Fibroblast of the aortic adventitia (primary cell): ENCODE measurements around the gene UTF1. TPM values are rescaled to one million over a fixed set of nuclear protein-coding genes. Genes with fewer than 3 reads are reported as not detected.

Experiments
- DNase-seq: peaks from one replicate; pipeline ENCODE4 v3.0.0-alpha.2; 2010; ENCODE audit warnings: low read depth
- H3K4me3 ChIP-seq: 2 replicates; pipeline ENCODE4 v1.5.1; 2011; ENCODE audit warnings: low read depth, mild to moderate bottlenecking, control low read depth, low read length, moderate library complexity
- total RNA-seq: library from RNA; depleted of rRNA; stranded (reverse); fragments of >200 nt; gene quantifications from 2 replicates; pipeline ENCODE4 v1.2.3, GENCODE V29; 2012; ENCODE audit warnings: low replicate concordance
- TF ChIP-seq, protein P1 (sequence below): IDR thresholded peaks from 2 replicates; pipeline ENCODE4 v1.5.1; 2011; ENCODE audit warnings: mild to moderate bottlenecking, low read length, control low read depth, inconsistent platforms; ENCODE audit not compliant: insufficient read depth

Gene UTF1
- total RNA-seq, 1 donor = not detected

DNA sequence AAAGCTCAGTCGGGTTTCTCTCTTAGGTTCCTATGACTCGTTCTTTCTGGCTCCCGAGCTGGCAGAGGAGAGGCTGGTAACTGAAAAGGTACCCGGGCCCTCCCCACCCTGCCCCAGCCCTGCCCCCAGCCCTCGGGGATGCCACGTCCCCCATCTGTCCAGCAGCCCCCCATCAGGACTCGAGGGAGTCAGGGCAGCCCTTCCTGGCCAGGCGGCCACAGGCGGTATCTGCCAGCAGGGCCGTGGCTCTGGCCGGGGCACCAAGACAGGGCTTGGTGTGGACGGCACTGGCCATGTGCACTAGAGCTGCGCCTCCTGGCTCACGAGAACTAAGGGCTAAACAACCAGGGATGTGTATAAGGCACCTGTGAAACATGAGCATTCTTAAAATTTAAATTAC is 40.3 kb upstream of the UTF1 start:
- no peak for DNase-seq
- TF ChIP-seq, protein P1, sequence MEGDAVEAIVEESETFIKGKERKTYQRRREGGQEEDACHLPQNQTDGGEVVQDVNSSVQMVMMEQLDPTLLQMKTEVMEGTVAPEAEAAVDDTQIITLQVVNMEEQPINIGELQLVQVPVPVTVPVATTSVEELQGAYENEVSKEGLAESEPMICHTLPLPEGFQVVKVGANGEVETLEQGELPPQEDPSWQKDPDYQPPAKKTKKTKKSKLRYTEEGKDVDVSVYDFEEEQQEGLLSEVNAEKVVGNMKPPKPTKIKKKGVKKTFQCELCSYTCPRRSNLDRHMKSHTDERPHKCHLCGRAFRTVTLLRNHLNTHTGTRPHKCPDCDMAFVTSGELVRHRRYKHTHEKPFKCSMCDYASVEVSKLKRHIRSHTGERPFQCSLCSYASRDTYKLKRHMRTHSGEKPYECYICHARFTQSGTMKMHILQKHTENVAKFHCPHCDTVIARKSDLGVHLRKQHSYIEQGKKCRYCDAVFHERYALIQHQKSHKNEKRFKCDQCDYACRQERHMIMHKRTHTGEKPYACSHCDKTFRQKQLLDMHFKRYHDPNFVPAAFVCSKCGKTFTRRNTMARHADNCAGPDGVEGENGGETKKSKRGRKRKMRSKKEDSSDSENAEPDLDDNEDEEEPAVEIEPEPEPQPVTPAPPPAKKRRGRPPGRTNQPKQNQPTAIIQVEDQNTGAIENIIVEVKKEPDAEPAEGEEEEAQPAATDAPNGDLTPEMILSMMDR = no peak
- no peak overlapping the region for H3K4me3 ChIP-seq

DNA sequence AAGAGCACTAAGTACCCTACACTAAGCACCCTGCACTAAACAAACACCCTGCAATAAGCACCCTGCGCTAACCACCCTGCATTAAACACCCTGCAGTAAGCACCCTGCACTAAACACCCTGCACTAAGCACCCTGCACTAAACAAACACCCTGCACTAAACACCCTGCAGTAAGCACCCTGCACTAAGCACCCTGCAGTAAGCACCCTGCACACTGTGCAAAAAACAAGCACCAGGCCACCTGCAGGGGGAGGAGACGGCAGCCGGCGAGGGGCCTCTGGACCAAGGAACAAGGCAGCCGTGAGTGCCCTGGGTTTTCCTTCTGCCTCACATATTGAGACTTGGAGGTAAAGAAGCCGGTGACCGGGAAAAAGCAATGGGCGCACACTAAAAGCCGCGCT is 39.8 kb upstream of the UTF1 start:
- TF ChIP-seq, protein P1 = no peak
- H3K4me3 ChIP-seq = no peak overlapping the region
- DNase-seq = no peak

DNA sequence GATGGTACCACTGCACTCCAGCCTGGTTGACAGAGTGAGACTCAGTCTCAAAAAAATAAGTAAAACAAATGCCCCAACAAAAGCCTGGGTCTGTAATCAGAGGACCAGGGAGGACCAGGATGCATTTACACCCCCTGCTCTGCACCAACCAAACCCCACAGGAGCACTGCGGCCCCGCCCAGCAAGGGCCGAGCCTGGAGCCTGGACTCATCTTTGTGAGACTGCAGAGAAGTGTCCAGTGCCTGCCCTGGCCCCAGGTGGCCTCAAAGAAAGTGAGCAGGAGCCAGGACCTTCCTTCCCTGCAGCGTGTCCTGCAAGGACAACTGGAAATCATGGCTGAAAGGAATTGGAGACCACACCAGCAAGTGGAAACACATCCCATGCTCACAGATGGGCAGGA is 38.4 kb upstream of the UTF1 start:
- H3K4me3 ChIP-seq = no peak overlapping the region
- DNase-seq = no peak
- TF ChIP-seq, protein P1 = no peak

DNA sequence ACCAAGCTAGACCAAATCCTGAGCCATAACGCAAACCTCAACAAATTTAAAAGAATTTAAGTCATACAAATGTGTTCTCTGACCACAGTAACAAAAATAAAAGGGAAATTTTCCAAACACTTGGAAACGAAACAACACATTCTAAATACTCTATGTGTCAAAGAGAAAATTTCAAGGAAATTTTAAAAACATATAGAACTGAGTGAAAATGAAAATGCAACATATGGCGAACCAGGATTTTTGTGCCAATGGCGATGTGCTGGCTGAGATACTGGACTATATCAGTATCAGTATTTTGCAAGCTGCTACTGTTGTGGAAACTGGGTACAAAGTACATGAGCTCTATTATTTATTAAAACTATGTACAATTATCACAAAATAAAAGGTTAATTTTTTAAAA is 35.9 kb upstream of the UTF1 start:
- TF ChIP-seq, protein P1 = no peak
- H3K4me3 ChIP-seq = no peak overlapping the region
- no peak for DNase-seq

DNA sequence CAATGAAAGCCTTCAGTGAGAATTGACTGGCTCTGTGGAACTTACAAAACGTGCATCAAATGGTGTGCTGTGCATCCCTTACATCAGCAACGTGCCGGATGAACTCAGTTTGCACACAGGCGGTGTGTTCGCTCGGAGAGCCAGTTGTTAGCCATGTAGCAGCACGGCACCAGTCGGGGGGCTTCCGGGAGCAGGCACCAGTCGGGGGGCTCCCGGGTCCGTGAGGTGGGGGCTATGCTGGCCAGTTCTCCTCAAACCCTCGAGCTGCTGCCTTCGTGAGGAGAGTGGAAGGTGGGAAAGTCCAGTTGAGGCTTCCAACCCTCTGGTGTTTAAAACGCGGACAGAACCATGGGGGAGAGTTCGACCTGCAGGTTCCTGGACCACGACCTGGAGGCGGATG is 34.9 kb upstream of the UTF1 start:
- no peak overlapping the region for H3K4me3 ChIP-seq
- TF ChIP-seq, protein P1 = no peak

DNA sequence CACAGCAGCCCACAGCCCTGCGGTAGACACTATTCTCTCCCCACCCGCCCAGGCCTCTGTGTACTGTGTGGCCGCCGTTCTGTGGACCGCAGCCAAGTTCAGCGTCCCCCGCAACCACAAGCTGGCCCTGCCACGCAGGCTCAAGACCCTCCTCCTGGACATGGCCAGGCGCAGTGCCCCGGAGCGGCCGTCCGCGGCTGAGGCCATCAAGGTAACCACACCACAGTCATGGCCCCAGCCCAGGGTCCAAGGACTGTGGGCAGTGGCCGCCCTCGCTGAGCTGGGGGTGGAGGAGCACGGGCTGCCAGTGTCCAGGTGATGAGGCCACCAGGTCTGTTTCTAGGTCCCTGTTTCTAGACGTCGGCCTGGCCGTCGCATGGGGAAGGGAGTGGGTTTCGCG is 34.4 kb upstream of the UTF1 start:
- TF ChIP-seq, protein P1 = no peak
- no peak overlapping the region for H3K4me3 ChIP-seq
- no peak for DNase-seq

More for the DNA sequence above, 34.9 kb upstream of the UTF1 start:
- DNase-seq = no peak

DNA sequence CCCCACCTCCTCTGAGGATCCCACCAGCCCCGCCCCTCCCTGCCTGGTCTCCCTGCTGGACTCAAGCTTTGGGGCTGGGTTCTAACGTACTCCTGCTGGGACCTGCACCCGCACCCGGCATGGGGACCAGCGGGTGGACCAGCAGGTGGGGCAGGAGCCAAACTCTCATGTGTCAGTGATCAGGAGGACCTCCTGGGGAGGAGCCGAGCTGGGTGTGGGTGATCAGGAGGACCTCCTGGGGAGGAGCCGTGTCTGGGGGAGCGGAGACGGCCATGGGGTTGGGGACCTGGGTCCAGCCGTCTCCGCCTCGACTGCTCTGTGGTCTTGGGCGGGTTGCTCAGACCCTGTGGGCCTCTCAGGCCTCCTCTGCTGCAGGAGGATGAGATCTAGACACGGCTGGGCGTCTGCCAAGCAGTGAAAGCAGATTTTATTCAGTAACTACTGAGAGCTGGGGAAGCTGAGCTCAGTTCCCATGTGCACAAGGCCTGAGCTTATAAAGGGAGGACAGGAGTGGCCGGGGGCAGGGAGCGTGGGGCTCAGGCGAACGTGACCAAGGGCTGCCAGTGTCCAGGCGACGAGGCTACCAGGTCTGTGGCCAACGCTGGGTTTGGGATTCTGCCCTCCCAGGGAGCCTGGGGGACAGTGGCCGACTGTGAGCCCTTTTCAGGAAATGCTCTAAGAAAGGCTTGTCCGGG is 33.6 kb upstream of the UTF1 start:
- no peak for DNase-seq
- TF ChIP-seq, protein P1 = no peak
- no peak overlapping the region for H3K4me3 ChIP-seq
